PC-3 (cell line): ENCODE results near the gene PLEKHA6. TPM values are rescaled to one million over a fixed set of nuclear protein-coding genes. Genes with fewer than 3 reads are reported as not detected.

Experiments used
- ATAC-seq: fragments of 200-7000 bp; cut with Tn5 transposase; 2 replicates; pipeline ENCODE4 v1.9.1; 2020; ENCODE audit warnings: mild to moderate bottlenecking, moderate library complexity
- BruUV-seq: library from RNA; stranded (reverse); fragments of 400-500 nt; replicated peaks from 2 replicates; lab custom pipeline; 2021; lab: Mats Ljungman, UMichigan
- CTCF ChIA-PET: fragments of 300-600 bp; sonication (Branson Sonifier 250); formaldehyde crosslinking; loops from one replicate; lab custom pipeline; 2022; ENCODE audit warnings: antibody characterized with exemption; lab: Charles Lee
- POLR2A ChIA-PET: fragments of 300-600 bp; sonication (Branson Sonifier 250); formaldehyde crosslinking; loops from one replicate; lab custom pipeline; 2022; ENCODE audit warnings: antibody characterized with exemption; ENCODE audit not compliant: unreplicated experiment; lab: Charles Lee
- DNase-seq: peaks from one replicate; pipeline ENCODE4 v3.0.0-alpha.2; 2015
- H2AFZ ChIP-seq: fragments of 300-600 bp; sonication (generic); 2 replicates; pipeline ENCODE4 v1.6.0; 2016; ENCODE audit warnings: antibody characterized with exemption, low read length
- H3F3A ChIP-seq: fragments of 300-600 bp; sonication (generic); one replicate; pipeline ENCODE4 v1.6.0; 2017; ENCODE audit warnings: antibody characterized with exemption, low read length, control low read depth, mild to moderate bottlenecking; ENCODE audit not compliant: unreplicated experiment
- H3K27ac ChIP-seq: fragments of 300-600 bp; sonication (generic); 2 replicates; pipeline ENCODE4 v1.5.1; 2016; ENCODE audit warnings: mild to moderate bottlenecking, low read length
- H3K27me3 ChIP-seq: fragments of 300-600 bp; sonication (generic); 2 replicates; pipeline ENCODE4 v1.6.1; 2016; ENCODE audit warnings: low read length, mixed read lengths
- H3K36me3 ChIP-seq: fragments of 300-600 bp; sonication (generic); 2 replicates; pipeline ENCODE4 v1.6.1; 2016; ENCODE audit warnings: low read depth, mixed run types, low read length, mixed read lengths
- H3K4me1 ChIP-seq: fragments of 300-600 bp; sonication (generic); 2 replicates; pipeline ENCODE4 v1.5.1; 2016; ENCODE audit warnings: low read length; ENCODE audit not compliant: insufficient read depth
- H3K4me2 ChIP-seq: fragments of 300-600 bp; sonication (generic); 2 replicates; pipeline ENCODE4 v1.6.0; 2016; ENCODE audit warnings: low read length
- H3K4me3 ChIP-seq: fragments of 300-600 bp; sonication (generic); 2 replicates; pipeline ENCODE4 v1.5.1; 2016; ENCODE audit warnings: mild to moderate bottlenecking, low read length, mixed read lengths
- H3K79me2 ChIP-seq: fragments of 300-600 bp; sonication (generic); 2 replicates; pipeline ENCODE4 v1.6.1; 2017; ENCODE audit warnings: low read length, mixed read lengths
- H3K9ac ChIP-seq: fragments of 300-600 bp; sonication (generic); 2 replicates; pipeline ENCODE4 v1.6.0; 2016; ENCODE audit warnings: mild to moderate bottlenecking, low read length
- H3K9me2 ChIP-seq: fragments of 300-600 bp; sonication (generic); replicated peaks from 2 replicates; pipeline ENCODE4 v1.6.1; 2016; ENCODE audit warnings: mixed run types, low read length, mixed read lengths
- H3K9me3 ChIP-seq: fragments of 300-600 bp; sonication (generic); 2 replicates; pipeline ENCODE4 v1.6.1; 2016; ENCODE audit warnings: low read length, mixed read lengths
- H4K20me1 ChIP-seq: fragments of 300-600 bp; sonication (generic); 2 replicates; pipeline ENCODE4 v1.6.1; 2016; ENCODE audit warnings: low read length, mixed read lengths
- CTCF ChIP-seq: fragments of 300-600 bp; sonication (generic); conservative IDR thresholded peaks from 2 replicates; pipeline ENCODE4 v1.5.1; 2017; ENCODE audit warnings: antibody characterized with exemption, low read depth, mild to moderate bottlenecking, low read length
- EZH2 ChIP-seq: fragments of 300-600 bp; sonication (generic); IDR thresholded peaks from one replicate; pipeline ENCODE4 v1.6.1; 2017; ENCODE audit warnings: antibody characterized with exemption, mild to moderate bottlenecking, low read length; ENCODE audit not compliant: unreplicated experiment
- EZH2phosphoT487 ChIP-seq: fragments of 300-600 bp; sonication (generic); IDR thresholded peaks from 2 replicates; pipeline ENCODE4 v1.6.1; 2018; ENCODE audit warnings: mild to moderate bottlenecking, antibody characterized with exemption, low read length, borderline replicate concordance
- intact Hi-C: fragments of 100-400 bp; cut with micrococcal nuclease; formaldehyde crosslinking; loops from 2 replicates; pipeline ENCODE4 v1.9.0; 2023
- total RNA-seq: library from RNA; depleted of rRNA; stranded (reverse); fragments of >200 nt; gene quantifications from 2 replicates; pipeline ENCODE4 v1.2.3, GENCODE V29; 2014

The PLEKHA6 gene
- total RNA-seq, 1 experiment from 2014 or later, result 53.8 TPM

GRCh38 chr1:204171751-204172178 lies 188.0 kb downstream of the PLEKHA6 start:
- ATAC-seq, result peak; percentile 91
- Histone ChIP-seq H3K79me2 (peaks cover 23% of the 10 kb centered on the region), H3K9ac (peak overlapping the region; percentile 72), H4K20me1 (no peaks in the 10 kb centered on the region), H3K27ac (peak overlapping the region; percentile 96), H3K4me3 (0 out of 2 replicates have a peak overlapping the region, but pooled peaks have one; percentile 8), H3K4me1 (peaks cover 59% of the 10 kb centered on the region), H3K9me2 (no peaks in the 10 kb centered on the region), H3K27me3 (no peaks in the 10 kb centered on the region), H2AFZ (no peak overlapping the region), H3F3A (no peaks in the 10 kb centered on the region), H3K36me3 (peaks cover 24% of the 10 kb centered on the region), H3K9me3 (peaks cover 23% of the 10 kb centered on the region), H3K4me2 (peak overlapping the region; percentile 48)
- TF ChIP-seq CTCF (no peak), EZH2phosphoT487 (no peak), EZH2 (no peak)
- ChIA-PET POLR2A (interaction anchor here (0.6 to 1.0 kb wide), 2 partner anchors 27 to 762 kb away, joined by 3 to 5 read pairs; no protein-coding TSS in a partner anchor), CTCF (interaction anchor here (0.6 to 1.3 kb wide), 2 partner anchors 9 to 357 kb away, joined by 3 read pairs; no protein-coding TSS in a partner anchor)
- BruUV-seq, result no TSS peak
- DNase-seq, result peak; percentile 100
- intact Hi-C loops, result loop anchor here (1.0 to 2.0 kb wide), 2 partner anchors 27 to 42 kb away; no protein-coding TSS in a partner anchor

DNA sequence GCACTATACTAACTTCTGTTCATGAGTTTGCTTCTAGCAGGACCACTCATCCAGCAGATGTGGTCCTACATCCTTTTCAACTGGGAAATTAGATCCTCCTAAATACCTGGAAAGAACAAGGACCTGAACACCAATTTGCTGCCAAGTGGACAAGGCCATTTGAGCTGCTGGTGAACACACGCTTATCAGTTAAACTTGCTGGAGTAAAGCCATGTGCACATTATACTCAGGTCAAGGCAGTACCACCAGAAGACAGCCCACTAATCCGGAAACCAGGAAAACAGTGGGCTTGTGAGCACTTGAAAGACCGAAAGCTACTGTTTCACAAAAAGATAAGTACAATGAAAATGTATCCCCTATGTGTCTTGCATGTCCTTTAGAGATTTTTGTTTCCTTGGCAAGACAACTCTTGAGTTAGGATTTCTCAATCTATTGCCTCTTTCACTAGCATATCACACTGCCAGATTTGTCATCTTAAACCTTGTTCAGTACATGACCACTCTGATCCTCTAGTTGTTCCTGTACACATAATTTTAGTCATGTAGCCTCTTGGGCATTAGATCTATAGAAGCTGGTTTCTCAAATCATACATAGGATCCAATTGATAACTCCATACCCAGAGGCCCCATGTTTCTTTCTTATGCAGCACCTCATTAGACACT lies 189.1 kb downstream of the PLEKHA6 start:
- intact Hi-C loops, result loop anchor here (1.0 to 2.0 kb wide), 2 partner anchors 28 to 41 kb away; no protein-coding TSS in a partner anchor
- Histone ChIP-seq H3K79me2 (peaks cover 11% of the 10 kb centered on the region), H3K27ac (peak overlapping the region; percentile 96), H3K36me3 (peaks cover 24% of the 10 kb centered on the region), H3K9ac (peak overlapping the region; percentile 65), H3F3A (no peaks in the 10 kb centered on the region), H3K4me1 (peaks cover 48% of the 10 kb centered on the region), H2AFZ (no peak overlapping the region), H4K20me1 (no peaks in the 10 kb centered on the region), H3K4me2 (no peak overlapping the region), H3K4me3 (peak overlapping the region; percentile 4; the same call in 1 of the 2 replicates), H3K9me3 (peaks cover 23% of the 10 kb centered on the region), H3K9me2 (no peaks in the 10 kb centered on the region), H3K27me3 (no peaks in the 10 kb centered on the region)
- CTCF ChIA-PET, result interaction anchor here (1.3 kb wide), 1 partner anchor 8 kb away, joined by 3 read pairs; no protein-coding TSS in a partner anchor
- POLR2A ChIA-PET, result no interaction called here
- no peak for TF ChIP-seq CTCF
- TF ChIP-seq EZH2phosphoT487, result no peak
- TF ChIP-seq EZH2, result no peak
- ATAC-seq (no peak), DNase-seq (no peak)
- BruUV-seq, result no TSS peak

GRCh38 chr1:204169858-204170257 lies 189.9 kb downstream of the PLEKHA6 start:
- TF ChIP-seq EZH2 (no peak), CTCF (no peak), EZH2phosphoT487 (no peak)
- Histone ChIP-seq H3K9me2 (no peaks in the 10 kb centered on the region), H3K79me2 (peaks cover 3% of the 10 kb centered on the region; the same call in 1 of the 2 replicates), H2AFZ (no peak overlapping the region), H3K27ac (no peak overlapping the region), H3F3A (no peaks in the 10 kb centered on the region), H3K9ac (no peak overlapping the region), H3K4me1 (peaks cover 40% of the 10 kb centered on the region), H3K27me3 (no peaks in the 10 kb centered on the region), H4K20me1 (no peaks in the 10 kb centered on the region), H3K4me2 (no peak overlapping the region), H3K4me3 (no peak overlapping the region; the same call in 1 of the 2 replicates), H3K36me3 (peaks cover 24% of the 10 kb centered on the region), H3K9me3 (peaks cover 23% of the 10 kb centered on the region)
- ChIA-PET CTCF (no interaction called here), POLR2A (no interaction called here)
- no TSS peak for BruUV-seq
- intact Hi-C loops, result loop anchor here (2.0 kb wide), 1 partner anchor 29 kb away; no protein-coding TSS in a partner anchor
- ATAC-seq (no peak), DNase-seq (peak; percentile 38)
